GM10847 (cell line): ENCODE results near the gene FADS1.

Experiments
- POLR2A ChIP-seq: IDR thresholded peaks from 2 replicates; pipeline ENCODE4 v1.6.1; 2011; ENCODE audit not compliant: insufficient read length; ENCODE audit errors: extremely low read depth

Gene FADS1

GRCh38 chr11:61795876-61796526 is 20.8 kb downstream of the FADS1 start:
- TF ChIP-seq POLR2A, result no peak

- TF ChIP-seq POLR2A, result no peak
Measured at GRCh38 chr11:61795459-61795858, 21.3 kb downstream of the FADS1 start.

- no peak for TF ChIP-seq POLR2A
Measured at GRCh38 chr11:61794579-61794978, 22.2 kb downstream of the FADS1 start.

- no peak for TF ChIP-seq POLR2A
Measured at GRCh38 chr11:61793829-61794204, 23.0 kb downstream of the FADS1 start.

- no peak for TF ChIP-seq POLR2A
Measured at GRCh38 chr11:61793083-61793828, 23.5 kb downstream of the FADS1 start.

GRCh38 chr11:61792310-61793082 is 24.3 kb downstream of the FADS1 start, which contains the start of the genes FEN1 and TMEM258:
TSS of gene FEN1 (plus strand) at chr11:61792911. CDS start at chr11:61795362, 2,451 bp downstream.
TSS of gene TMEM258 (minus strand) at chr11:61792599. CDS start at chr11:61792558, 41 bp downstream.
- TF ChIP-seq POLR2A, result peak; percentile 78

- no peak for TF ChIP-seq POLR2A
Measured at GRCh38 chr11:61791737-61792309, 25.0 kb downstream of the FADS1 start.

GRCh38 chr11:61787928-61788491 is 28.8 kb downstream of the FADS1 start:
- no peak for TF ChIP-seq POLR2A

GRCh38 chr11:61785837-61786402 is 30.9 kb downstream of the FADS1 start:
- no peak for TF ChIP-seq POLR2A

- no peak for TF ChIP-seq POLR2A
Measured at GRCh38 chr11:61784506-61784805, 32.3 kb downstream of the FADS1 start.

- no peak for TF ChIP-seq POLR2A
Measured at GRCh38 chr11:61783717-61784505, 32.9 kb downstream of the FADS1 start.

GRCh38 chr11:61782841-61783240 is 34.0 kb downstream of the FADS1 start:
- no peak for TF ChIP-seq POLR2A

- TF ChIP-seq POLR2A, result no peak
Measured at GRCh38 chr11:61782299-61782698, 34.5 kb downstream of the FADS1 start.

GRCh38 chr11:61781585-61781984 is 35.2 kb downstream of the FADS1 start:
- TF ChIP-seq POLR2A, result no peak
